Naive thymus-derived CD8-positive, alpha-beta T cell (primary cell): ENCODE measurements around the gene TNIP3. TPM values are rescaled to one million over a fixed set of nuclear protein-coding genes. Genes with fewer than 3 reads are reported as not detected.
"Not testable (repeated sequence)": the region's sequence is repeated elsewhere in the genome, so short reads cannot be mapped to it uniquely, and the experiment has no call there.

Experiments
- ATAC-seq, 2 donors: fragments of 150-1000 bp; cut with Tn5 transposase in 1 of 2; sonication (Bioruptor Pico), chemical (Tn5 transposase) in 1 of 2; 1 replicate in 1 of 2; 2 replicates in 1 of 2; pipeline ENCODE4 v1.10.0; 2021; ENCODE audit warnings: mild to moderate bottlenecking in 2 of 2, moderate library complexity in 2 of 2
- POLR2A ChIA-PET: fragments of 350-600 bp; sonication (Branson Sonifier 250); formaldehyde crosslinking; loops from one replicate; lab custom pipeline; 2021; ENCODE audit warnings: antibody characterized with exemption; lab: Charles Lee
- DNase-seq, 10 donors: peaks; one replicate each; pipeline versions ENCODE4 v3.0.0 to v3.0.0-alpha.2; 2020 to 2022
- H3K27ac Mint-ChIP-seq, 10 donors: one replicate each; pipeline ENCODE4 v1.8.0; 2020 to 2022; ENCODE audit warnings: mild to moderate bottlenecking in 10 of 10, mixed read lengths in 10 of 10, moderate library complexity in 4 of 10, inconsistent platforms in 1 of 10
- H3K27me3 Mint-ChIP-seq, 5 donors: one replicate each; pipeline ENCODE4 v1.8.0; 2021 to 2022; ENCODE audit warnings: mixed read lengths in 5 of 5
- H3K36me3 Mint-ChIP-seq, 3 donors: one replicate each; pipeline ENCODE4 v1.8.0; 2020 to 2022; ENCODE audit warnings: mixed read lengths in 3 of 3, mild to moderate bottlenecking in 2 of 3, inconsistent platforms in 1 of 3
- H3K4me1 Mint-ChIP-seq, 4 donors: one replicate each; pipeline ENCODE4 v1.8.0; 2021 to 2022; ENCODE audit warnings: mixed read lengths in 4 of 4
- H3K4me3 Mint-ChIP-seq, 10 donors: one replicate each; pipeline ENCODE4 v1.8.0; 2020 to 2022; ENCODE audit warnings: mild to moderate bottlenecking in 10 of 10, mixed read lengths in 10 of 10, moderate library complexity in 6 of 10, inconsistent platforms in 1 of 10
- H3K9me3 Mint-ChIP-seq, 9 donors: one replicate each; pipeline ENCODE4 v1.8.0; 2020 to 2022; ENCODE audit warnings: mixed read lengths in 9 of 9, mild to moderate bottlenecking in 3 of 9, inconsistent platforms in 1 of 9, moderate library complexity in 1 of 9
- polyA plus RNA-seq, 3 donors: library from polyadenylated mRNA; unstranded; fragments of 300-500 nt; fragmentation: Illumina TruSeq; gene quantifications; one replicate each; pipeline ENCODE4 v1.2.3, GENCODE V29; 2021
- total RNA-seq, 8 experiments: library from RNA in 2 of 8; stranded (reverse) in 2 of 8; gene quantifications; one replicate each; pipeline ENCODE4 v1.2.3 and lab custom pipeline; 2021 to 2026

The TNIP3 gene
- total and polyA plus RNA-seq, 5 experiments from 2014 or later: 0.29 to 8.0 (median 0.88) TPM

DNA sequence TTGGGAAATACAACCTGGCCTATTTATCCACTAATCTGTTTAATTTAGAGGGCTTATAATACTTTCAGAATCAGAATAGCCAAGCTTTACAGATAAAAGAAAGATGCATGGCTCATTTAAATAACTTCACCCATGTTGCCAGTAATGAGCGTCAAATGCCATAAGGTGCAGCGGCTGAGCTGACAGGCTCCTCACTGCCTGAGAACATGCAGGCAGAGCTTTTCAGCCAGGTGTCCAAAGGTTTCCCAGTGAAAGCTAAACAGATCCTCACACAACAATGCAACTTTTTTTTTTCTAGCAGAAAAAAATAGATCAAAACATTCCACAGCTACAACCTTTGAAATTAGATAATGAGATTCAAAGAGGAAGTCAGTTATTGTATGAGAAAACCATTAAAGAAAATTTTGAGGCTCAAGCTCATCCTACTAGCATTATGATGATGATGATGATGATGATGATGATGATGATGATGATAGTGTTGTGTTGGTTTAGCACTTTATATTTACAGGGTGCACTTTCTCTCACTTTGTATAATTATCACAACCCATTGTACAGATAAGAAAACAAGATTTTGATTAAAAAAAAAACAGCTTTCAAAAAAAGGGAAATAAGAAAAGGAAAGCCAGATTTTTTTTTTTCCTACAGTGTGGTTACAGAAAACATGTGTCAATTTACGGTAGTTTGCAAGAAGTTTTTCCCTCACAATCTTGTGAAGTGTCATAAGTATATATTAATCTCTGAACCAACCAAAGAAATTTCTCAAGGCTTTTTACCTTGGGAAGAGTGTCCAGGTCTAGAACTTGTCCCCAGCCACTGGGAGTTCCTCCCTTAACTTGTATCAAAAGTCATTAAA lies 12.2 kb upstream of the TNIP3 start:
- DNase-seq (no peak), ATAC-seq (peak in 1 of 2 donors; percentile 51)
- Mint-ChIP-seq H3K4me3 (peak overlapping the region in 9 of 10 donors; percentile 8 to 68 (median 44)), H3K4me1 (peaks cover 42 to 84% (median 79%) of the 10 kb centered on the region in 4 donors), H3K27me3 (no peaks in the 10 kb centered on the region), H3K36me3 (no peaks in the 10 kb centered on the region), H3K9me3 (no peaks in the 10 kb centered on the region), H3K27ac (peak overlapping the region in 9 of 10 donors; percentile 24 to 97 (median 70))
- POLR2A ChIA-PET: interaction anchor here (1.0 kb wide), 1 partner anchor 9 kb away, joined by 4 read pairs; no protein-coding TSS in a partner anchor

DNA sequence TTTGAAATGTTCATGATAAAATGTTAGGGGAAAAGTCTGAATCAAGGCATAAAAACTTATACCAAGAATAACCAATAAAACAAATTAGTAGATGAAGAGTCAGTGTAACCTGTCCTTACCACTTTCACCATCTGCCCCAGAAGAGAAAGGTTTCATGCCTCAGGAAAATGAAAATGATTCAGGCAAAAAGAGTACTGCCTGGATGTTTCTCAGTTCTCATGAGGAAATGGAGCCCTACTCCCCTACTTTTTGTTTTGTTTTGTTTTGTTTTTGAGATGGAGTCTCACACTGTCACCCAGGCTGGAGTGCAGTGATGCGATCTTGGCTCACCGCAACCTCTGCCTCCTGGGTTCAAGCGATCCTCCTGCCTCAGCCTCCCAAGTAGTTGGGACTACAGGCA lies 7.4 kb upstream of the TNIP3 start:
- ATAC-seq, H3K4me3 Mint-ChIP-seq, H3K36me3 Mint-ChIP-seq, H3K27me3 Mint-ChIP-seq, H3K9me3 Mint-ChIP-seq, POLR2A ChIA-PET, DNase-seq: not testable (repeated sequence)
- Mint-ChIP-seq H3K27ac (peak overlapping the region in 2 of 10 donors; percentile 16 to 26), H3K4me1 (peaks cover 24 to 62% (median 47%) of the 10 kb centered on the region in 4 donors)

DNA sequence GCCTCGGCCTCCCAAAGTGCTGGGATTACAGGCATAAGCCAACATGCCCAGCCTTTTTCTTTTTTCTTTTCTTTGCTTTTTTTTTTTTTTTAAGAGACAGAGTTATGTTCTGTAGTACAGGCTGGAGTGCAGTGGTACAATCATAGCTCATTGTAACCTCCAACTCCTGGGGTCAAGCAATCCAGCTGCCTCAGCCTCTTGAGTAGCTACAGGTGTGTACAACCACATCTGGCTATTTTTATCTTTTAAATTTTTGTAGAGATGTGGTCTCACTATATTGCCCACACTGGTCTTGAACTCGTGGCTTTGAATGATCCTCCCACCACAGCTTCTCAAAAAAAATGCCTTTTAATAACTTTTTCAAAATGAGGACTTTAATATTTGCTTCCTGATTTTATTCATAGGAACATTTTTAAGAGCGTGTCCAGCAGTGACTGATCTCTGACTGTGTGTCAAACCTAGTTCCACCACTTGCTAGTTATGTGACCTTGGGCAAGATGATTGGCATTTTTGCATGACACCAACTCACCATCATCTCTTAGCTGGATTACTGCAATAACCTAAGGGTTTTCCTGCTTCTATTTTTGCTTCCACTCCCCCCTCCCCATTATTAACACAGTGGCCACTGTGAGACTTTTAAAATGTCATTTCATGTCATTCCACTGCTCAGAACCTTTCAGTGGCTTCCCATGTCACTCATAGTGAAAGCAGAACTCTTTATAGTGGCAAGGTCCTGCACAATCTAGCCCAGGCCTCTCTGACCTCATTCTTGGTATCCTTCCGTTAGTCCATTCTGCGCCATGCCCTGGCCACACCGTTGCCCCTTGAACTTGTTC lies 4.5 kb upstream of the TNIP3 start:
- no peak overlapping the region for H3K4me3 Mint-ChIP-seq
- H3K4me1 Mint-ChIP-seq: peaks cover 33 to 67% (median 48%) of the 10 kb centered on the region in 4 donors
- no peaks in the 10 kb centered on the region for H3K27me3 Mint-ChIP-seq
- ATAC-seq (no peak), DNase-seq (no peak)
- POLR2A ChIA-PET: interaction anchor here (0.7 kb wide), 1 partner anchor 12 kb away, joined by 3 read pairs; no protein-coding TSS in a partner anchor
- H3K9me3 Mint-ChIP-seq: peaks cover 0 to 4% (median 0%) of the 10 kb centered on the region in 9 donors
- no peaks in the 10 kb centered on the region for H3K36me3 Mint-ChIP-seq
- H3K27ac Mint-ChIP-seq: peak overlapping the region in 3 of 10 donors; percentile 47 to 82 (median 61)

DNA sequence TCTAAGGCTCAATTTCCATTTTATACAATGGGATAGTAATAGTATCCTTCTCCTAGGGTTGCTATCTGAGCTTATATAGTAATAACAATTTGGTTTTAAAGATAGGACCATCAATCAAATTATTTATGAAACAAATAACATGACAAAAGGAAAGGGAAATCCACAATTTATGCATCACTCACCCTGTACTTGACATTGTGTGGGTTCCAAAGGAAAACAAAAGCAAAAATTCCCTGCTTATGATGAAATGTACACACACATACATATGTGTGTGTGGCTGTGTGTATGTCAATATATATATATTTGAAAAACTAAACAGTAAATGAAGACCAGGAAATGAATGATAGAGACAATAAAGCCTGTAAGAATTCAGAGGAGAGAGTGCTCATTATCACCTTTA lies 2.9 kb upstream of the TNIP3 start:
- Mint-ChIP-seq H3K4me3 (no peak overlapping the region), H3K27me3 (no peaks in the 10 kb centered on the region), H3K36me3 (peaks cover 0 to 5% (median 0%) of the 10 kb centered on the region in 3 donors), H3K9me3 (peaks cover 0 to 4% (median 0%) of the 10 kb centered on the region in 9 donors), H3K4me1 (peaks cover 28 to 61% (median 36%) of the 10 kb centered on the region in 4 donors), H3K27ac (peak overlapping the region in 2 of 10 donors; percentile 9 to 74)
- DNase-seq (no peak), ATAC-seq (no peak)
- POLR2A ChIA-PET: interaction anchor here (0.8 to 2.3 kb wide), 4 partner anchors 8 to 21 kb away, joined by 3 to 6 read pairs (median 4); no protein-coding TSS in a partner anchor

DNA sequence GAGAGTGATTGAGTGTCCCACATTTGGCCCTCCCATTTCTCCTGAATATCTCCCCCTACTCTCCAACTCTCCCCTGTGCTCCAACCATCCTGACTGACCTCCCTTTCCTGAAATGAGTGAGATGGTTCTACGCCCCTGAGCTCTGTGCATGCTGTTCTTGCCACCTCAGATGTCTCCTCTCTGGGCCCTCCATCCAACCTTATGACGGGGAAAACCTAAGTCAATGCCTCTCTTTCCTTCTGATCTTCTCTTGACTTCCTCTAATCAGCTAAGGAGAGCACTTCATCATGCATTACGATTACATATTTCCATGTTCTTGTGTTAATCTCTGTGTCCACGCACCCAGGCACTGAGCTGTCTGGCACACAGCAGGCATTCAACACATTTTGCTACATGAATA lies 1.1 kb upstream of the TNIP3 start:
- ATAC-seq (peak; percentile 37 to 52), DNase-seq (no peak)
- Mint-ChIP-seq H3K9me3 (peaks cover 0 to 4% (median 0%) of the 10 kb centered on the region in 9 donors), H3K36me3 (peaks cover 0 to 5% (median 0%) of the 10 kb centered on the region in 3 donors), H3K4me3 (peak overlapping the region in 7 of 10 donors; percentile 33 to 70 (median 60)), H3K27me3 (no peaks in the 10 kb centered on the region), H3K4me1 (peaks cover 27 to 59% (median 33%) of the 10 kb centered on the region in 4 donors), H3K27ac (peak overlapping the region; percentile 25 to 92 (median 74))
- POLR2A ChIA-PET: interaction anchor here (0.7 to 2.3 kb wide), 5 partner anchors 8 to 14 kb away, joined by 3 to 5 read pairs (median 4); no protein-coding TSS in a partner anchor

DNA sequence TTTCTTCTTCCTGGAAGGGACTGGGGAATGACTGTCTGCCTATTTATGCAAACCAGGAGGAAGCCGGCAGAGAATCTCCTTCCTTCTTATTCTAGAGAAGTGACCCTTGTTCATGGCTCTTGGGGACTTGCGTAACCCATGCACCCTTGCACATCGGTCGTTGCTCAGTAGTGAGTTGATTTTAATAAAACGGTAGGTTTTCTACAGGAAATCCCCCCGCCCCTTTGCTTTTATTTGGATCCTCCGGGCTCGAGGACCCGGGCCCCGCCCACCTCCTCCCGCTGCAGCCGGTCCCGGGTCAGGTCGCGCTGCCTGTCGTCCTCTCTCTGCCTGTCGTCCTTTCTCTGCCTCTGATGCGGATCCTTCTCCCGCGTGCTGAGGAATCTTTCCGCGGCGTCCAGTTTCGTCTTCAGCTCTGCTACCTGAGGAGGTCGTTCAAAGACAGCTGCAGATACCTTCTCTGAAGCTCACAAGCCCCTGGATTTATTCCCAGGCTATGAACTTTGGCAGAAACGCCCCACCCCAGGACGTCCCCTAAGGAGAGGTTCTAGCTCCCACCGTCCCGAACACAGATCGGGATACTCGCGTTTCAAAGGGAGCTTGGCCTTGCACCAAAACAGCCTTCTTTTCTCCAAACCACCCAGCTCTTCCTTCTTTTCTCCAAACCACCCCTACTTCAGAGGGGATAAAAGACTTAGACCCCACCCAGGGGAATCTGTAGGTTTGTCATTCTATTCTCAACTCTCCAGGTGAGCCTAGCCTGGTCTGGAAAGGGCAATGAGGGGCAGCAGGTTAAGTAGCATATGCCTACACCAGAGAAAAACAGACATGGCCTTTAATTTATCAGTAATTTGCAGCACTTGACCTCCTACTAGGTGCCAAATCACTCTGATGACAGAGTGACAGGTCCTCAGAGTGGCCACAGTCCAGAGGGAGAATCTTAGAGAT lies 7.0 kb downstream of the TNIP3 start:
- ATAC-seq (peak; percentile 15 to 60), DNase-seq (peak in 9 of 10 donors; percentile 5 to 47 (median 30))
- POLR2A ChIA-PET: interaction anchor here (0.9 to 1.9 kb wide), 7 partner anchors 9 to 33 kb away, joined by 3 to 5 read pairs (median 4); no protein-coding TSS in a partner anchor
- peak overlapping the region; percentile 92 to 98 (median 95) for H3K27ac Mint-ChIP-seq
- H3K27me3 Mint-ChIP-seq: no peaks in the 10 kb centered on the region
- H3K9me3 Mint-ChIP-seq: no peaks in the 10 kb centered on the region
- peak overlapping the region; percentile 91 to 98 (median 94) for H3K4me3 Mint-ChIP-seq
- peaks cover 0 to under 1% (median 0%) of the 10 kb centered on the region in 3 donors for H3K36me3 Mint-ChIP-seq
- H3K4me1 Mint-ChIP-seq: peaks cover 16 to 52% (median 48%) of the 10 kb centered on the region in 4 donors

DNA sequence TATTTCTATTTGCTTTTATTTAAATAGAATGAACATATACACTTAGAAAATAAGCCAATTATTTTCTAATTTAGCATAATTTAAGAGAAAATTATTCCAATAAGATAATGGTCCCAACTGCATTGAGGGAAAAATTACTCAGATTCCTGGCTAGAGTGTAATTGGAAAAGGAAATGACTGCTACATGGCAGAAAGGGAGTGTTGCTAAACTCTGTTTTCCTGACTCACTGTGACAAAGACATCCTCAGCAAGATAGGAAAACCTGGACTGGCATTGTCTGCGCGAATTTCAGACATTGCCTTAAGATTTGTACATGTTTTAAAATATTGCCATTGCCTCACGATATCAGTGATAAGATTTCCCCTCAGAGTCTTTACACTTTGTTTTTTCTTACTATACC lies 8.2 kb downstream of the TNIP3 start:
- H3K9me3 Mint-ChIP-seq: no peaks in the 10 kb centered on the region
- no peak for DNase-seq
- peak overlapping the region; percentile 60 to 98 (median 72) for H3K4me3 Mint-ChIP-seq
- peak overlapping the region; percentile 78 to 98 (median 89) for H3K27ac Mint-ChIP-seq
- POLR2A ChIA-PET: interaction anchor here (0.8 to 1.9 kb wide), 5 partner anchors 9 to 34 kb away, joined by 3 to 5 read pairs (median 4); no protein-coding TSS in a partner anchor
- no peak for ATAC-seq
- H3K27me3 Mint-ChIP-seq: no peaks in the 10 kb centered on the region
- no peaks in the 10 kb centered on the region for H3K36me3 Mint-ChIP-seq
- peaks cover 19 to 64% (median 59%) of the 10 kb centered on the region in 4 donors for H3K4me1 Mint-ChIP-seq

DNA sequence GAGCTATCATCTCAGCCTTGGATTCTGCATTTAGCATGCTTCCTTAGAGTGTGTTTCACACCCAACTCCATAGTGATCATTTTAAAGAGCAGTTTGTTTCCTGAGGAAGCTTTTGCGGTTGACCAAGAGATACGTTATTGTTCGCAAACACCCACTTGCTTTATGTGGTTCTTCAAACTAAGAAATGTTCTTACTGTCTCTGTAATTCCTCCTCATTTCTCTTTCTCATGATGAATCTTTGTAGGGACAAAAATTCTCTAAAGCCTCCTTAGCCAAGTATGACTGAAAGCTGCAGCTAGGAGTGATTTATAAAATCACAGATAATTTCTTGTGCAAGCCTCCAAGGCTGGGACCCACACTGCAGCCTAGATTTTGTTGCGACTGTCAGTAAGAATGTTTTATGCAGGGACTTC lies 10.0 kb downstream of the TNIP3 start:
- no peaks in the 10 kb centered on the region for H3K27me3 Mint-ChIP-seq
- peak overlapping the region; percentile 69 to 92 (median 82) for H3K27ac Mint-ChIP-seq
- POLR2A ChIA-PET: interaction anchor here (0.7 to 1.3 kb wide), 5 partner anchors 11 to 45 kb away, joined by 3 to 8 read pairs (median 4); no protein-coding TSS in a partner anchor
- H3K36me3 Mint-ChIP-seq: peaks cover 0 to 3% (median 0%) of the 10 kb centered on the region in 3 donors
- H3K9me3 Mint-ChIP-seq: no peaks in the 10 kb centered on the region
- ATAC-seq (peak; percentile 88 to 94), DNase-seq (peak in 8 of 10 donors; percentile 13 to 84 (median 62))
- peaks cover 21 to 72% (median 69%) of the 10 kb centered on the region in 4 donors for H3K4me1 Mint-ChIP-seq
- H3K4me3 Mint-ChIP-seq: peak overlapping the region; percentile 54 to 82 (median 74)

DNA sequence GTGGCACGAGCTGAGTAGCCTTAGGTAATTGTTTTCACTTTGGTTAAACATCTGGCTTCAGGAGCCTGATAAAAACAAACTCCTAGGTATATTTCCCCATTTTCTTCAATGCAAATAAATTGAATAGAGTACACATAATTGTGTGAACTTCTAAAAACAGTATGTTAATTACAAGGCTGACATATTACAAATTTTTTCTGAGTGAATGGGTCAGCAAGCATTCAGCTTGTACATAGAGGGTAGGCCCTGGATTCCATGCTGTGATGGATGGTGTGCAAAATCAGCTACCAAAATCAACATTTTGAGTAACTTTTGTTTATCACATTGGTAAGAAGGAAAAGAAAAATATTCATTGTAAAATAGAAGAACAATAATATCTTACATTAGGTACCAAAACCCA lies 12.2 kb downstream of the TNIP3 start:
- DNase-seq: no peak
- Mint-ChIP-seq H3K4me1 (peaks cover 15 to 80% (median 70%) of the 10 kb centered on the region in 4 donors), H3K36me3 (peaks cover 0 to 3% (median 0%) of the 10 kb centered on the region in 3 donors), H3K9me3 (no peaks in the 10 kb centered on the region), H3K4me3 (no peak overlapping the region), H3K27ac (peak overlapping the region in 8 of 10 donors; percentile 2 to 66 (median 38)), H3K27me3 (no peaks in the 10 kb centered on the region)
- no peak for ATAC-seq
- POLR2A ChIA-PET: interaction anchor here (1.9 to 2.0 kb wide), 2 partner anchors 8 to 34 kb away, joined by 4 read pairs; no protein-coding TSS in a partner anchor

DNA sequence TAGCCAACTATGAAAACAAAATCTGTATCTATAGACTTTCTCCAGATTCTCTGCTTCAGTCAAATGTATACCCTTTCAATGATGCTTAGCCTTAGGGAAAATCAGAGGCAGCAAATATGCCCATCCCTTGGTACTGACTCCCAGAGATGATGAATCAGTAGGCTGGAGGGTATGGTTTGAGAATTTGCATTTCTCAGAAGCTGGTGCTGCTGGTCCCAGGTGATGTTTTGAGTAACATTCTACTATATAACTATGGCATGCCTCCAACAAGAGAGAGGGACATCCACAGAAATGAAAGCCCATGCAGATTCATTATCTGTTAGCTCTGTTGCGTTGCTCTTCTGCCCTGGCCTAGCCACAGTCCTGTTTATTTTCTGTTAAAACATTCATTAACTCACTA lies 13.6 kb downstream of the TNIP3 start:
- Mint-ChIP-seq H3K9me3 (no peaks in the 10 kb centered on the region), H3K4me3 (no peak overlapping the region), H3K27ac (peak overlapping the region in 5 of 10 donors; percentile 11 to 79 (median 69)), H3K27me3 (no peaks in the 10 kb centered on the region), H3K36me3 (peaks cover 0 to 3% (median 0%) of the 10 kb centered on the region in 3 donors), H3K4me1 (peaks cover 11 to 72% (median 59%) of the 10 kb centered on the region in 4 donors)
- POLR2A ChIA-PET: interaction anchor here (0.8 to 1.9 kb wide), 2 partner anchors 13 to 35 kb away, joined by 3 to 4 read pairs; no protein-coding TSS in a partner anchor
- no peak for ATAC-seq
- no peak for DNase-seq

DNA sequence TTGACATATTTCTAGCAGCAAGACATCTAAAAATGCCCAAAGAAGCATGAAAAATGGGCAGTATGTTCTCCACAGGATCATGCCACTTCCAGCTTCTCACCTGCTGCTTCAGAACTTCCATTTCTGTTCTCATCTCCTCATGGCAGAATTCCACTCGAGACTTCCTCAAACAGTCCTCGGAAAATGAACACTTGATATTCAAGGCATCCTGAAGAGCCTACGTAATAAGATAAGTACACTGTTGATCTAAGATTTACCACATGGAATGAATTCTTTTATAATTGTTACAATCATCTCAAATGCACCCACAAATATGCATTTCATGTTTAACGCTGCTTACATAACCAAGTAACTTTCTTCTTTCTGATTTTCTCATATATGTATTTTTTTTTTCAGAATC lies 14.1 kb downstream of the TNIP3 start:
- POLR2A ChIA-PET: interaction anchor here (0.8 to 1.9 kb wide), 2 partner anchors 12 to 36 kb away, joined by 3 to 4 read pairs; no protein-coding TSS in a partner anchor
- Mint-ChIP-seq H3K4me3 (no peak overlapping the region), H3K4me1 (peaks cover 11 to 68% (median 54%) of the 10 kb centered on the region in 4 donors), H3K36me3 (peaks cover 0 to 3% (median 0%) of the 10 kb centered on the region in 3 donors), H3K27ac (peak overlapping the region in 2 of 10 donors; percentile 7 to 80), H3K27me3 (no peaks in the 10 kb centered on the region), H3K9me3 (no peaks in the 10 kb centered on the region)
- no peak for ATAC-seq
- DNase-seq: no peak
